ENCODE measurements around the gene KNSTRN.

KNSTRN gene

GRCh38 chr15:40440743-40441564, 58.4 kb downstream of the KNSTRN start, which contains the start of gene BAHD1:
TSS of gene BAHD1 (plus strand) at chr15:40440953. CDS start at chr15:40458465, 17,512 bp downstream.
- peak; percentile 81 for DNase-seq (ENCODE audit: low read depth)
- H3K4me3 ChIP-seq (ENCODE audit: low read depth, low read length), result peak within 1 kb of the TSS; percentile 62
- in situ Hi-C loops (cut with HindIII; ENCODE audit: low sequenced_read_pairs), result no loop called here
- TF ChIP-seq, protein P1, sequence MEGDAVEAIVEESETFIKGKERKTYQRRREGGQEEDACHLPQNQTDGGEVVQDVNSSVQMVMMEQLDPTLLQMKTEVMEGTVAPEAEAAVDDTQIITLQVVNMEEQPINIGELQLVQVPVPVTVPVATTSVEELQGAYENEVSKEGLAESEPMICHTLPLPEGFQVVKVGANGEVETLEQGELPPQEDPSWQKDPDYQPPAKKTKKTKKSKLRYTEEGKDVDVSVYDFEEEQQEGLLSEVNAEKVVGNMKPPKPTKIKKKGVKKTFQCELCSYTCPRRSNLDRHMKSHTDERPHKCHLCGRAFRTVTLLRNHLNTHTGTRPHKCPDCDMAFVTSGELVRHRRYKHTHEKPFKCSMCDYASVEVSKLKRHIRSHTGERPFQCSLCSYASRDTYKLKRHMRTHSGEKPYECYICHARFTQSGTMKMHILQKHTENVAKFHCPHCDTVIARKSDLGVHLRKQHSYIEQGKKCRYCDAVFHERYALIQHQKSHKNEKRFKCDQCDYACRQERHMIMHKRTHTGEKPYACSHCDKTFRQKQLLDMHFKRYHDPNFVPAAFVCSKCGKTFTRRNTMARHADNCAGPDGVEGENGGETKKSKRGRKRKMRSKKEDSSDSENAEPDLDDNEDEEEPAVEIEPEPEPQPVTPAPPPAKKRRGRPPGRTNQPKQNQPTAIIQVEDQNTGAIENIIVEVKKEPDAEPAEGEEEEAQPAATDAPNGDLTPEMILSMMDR (IDR thresholded peaks at IDR 0.05; ENCODE audit: low read depth, low read length, missing control alignments), result no peak

DNA sequence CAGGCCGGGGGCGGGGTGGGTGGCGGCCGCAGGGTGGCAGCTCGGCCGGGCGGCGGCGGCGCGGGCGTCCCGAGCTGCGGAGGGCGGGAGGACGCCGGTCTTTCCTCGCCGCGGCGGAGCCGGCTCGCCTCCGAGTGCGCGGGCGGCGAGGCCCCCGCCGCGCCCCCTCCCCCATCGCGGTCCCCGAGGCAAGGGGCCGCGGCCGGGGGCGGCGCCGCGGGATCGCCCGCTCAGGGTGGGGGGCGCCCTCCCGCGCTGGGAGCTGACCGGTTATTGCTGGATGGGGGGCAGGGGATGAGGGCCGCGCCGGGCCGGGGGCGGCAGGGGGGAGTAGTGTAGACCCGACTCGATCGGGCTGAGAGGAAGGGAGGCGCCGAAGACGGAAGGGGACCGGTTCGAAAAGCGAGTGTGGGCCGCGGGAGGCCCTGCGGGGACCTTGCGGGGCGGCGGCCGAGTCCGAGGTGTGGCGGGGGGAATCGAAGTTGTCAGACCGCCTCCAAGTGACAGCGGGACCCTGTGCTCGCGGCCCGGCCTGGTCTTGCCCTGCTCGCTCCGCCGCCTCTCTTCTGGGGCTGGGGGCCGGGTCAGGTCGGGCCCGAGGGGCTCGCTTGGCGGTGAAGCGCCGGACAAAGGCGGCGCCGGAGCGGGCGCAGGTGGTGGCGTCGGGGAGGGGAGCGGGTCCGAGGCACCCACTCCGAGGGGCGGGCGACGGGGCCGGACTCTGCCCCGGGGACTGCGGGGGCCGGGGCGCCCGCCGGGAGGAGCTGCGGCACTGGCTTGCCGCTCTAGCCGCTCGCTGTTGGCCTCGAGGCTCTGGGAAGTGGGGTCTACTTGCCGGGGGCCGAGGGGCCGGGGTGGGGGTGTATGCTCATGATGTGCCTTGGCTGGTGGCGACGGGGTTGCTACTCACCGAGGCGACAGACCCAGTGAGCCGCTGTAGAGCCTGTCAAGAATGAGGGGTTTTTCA, 59.3 kb downstream of the KNSTRN start:
- TF ChIP-seq, protein P1 (IDR thresholded peaks at IDR 0.05; ENCODE audit: low read depth, low read length, missing control alignments), result no peak
- in situ Hi-C loops (cut with HindIII; ENCODE audit: low sequenced_read_pairs), result no loop called here
- H3K4me3 ChIP-seq (ENCODE audit: low read depth, low read length), result peak overlapping the region; percentile 62
- no peak for DNase-seq (ENCODE audit: low read depth)

GRCh38 chr15:40443255-40443654, 60.7 kb downstream of the KNSTRN start:
- in situ Hi-C loops (cut with HindIII; ENCODE audit: low sequenced_read_pairs), result no loop called here
- no peak overlapping the region for H3K4me3 ChIP-seq (ENCODE audit: low read depth, low read length)
- no peak for DNase-seq (ENCODE audit: low read depth)
- TF ChIP-seq, protein P1 (IDR thresholded peaks at IDR 0.05; ENCODE audit: low read depth, low read length, missing control alignments), result no peak

DNA sequence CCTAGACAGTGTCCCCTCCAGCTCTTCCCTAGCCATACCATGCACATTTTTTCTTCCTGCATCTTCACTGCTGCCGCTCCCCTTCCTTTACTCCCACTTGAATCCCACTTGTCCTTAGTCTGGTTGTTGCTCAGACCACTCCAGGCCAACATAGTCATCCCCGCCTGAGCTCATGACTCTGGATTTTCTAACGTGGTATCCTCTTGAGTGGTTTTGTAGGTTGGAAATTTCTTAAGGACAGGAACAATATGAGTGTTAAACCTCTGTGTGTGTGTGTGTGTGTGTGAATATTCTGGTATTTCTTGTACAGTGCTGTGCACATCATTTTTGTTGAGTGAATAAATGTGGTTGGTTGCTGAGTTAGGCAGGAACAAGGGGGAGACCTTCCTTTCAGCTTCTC, 61.3 kb downstream of the KNSTRN start:
- no peak for DNase-seq (ENCODE audit: low read depth)
- TF ChIP-seq, protein P1 (IDR thresholded peaks at IDR 0.05; ENCODE audit: low read depth, low read length, missing control alignments), result no peak
- no peak overlapping the region for H3K4me3 ChIP-seq (ENCODE audit: low read depth, low read length)
- in situ Hi-C loops (cut with HindIII; ENCODE audit: low sequenced_read_pairs), result no loop called here
